Measurements from ENCODE around the gene FLT3. TPM values are rescaled to one million over a fixed set of nuclear protein-coding genes. Genes with fewer than 3 reads are reported as not detected.

FLT3 gene
- total RNA-seq, 2 experiments from 2014 or later: 0.39 to 0.55 TPM

- H3K27ac ChIP-seq (ENCODE audit: low read depth in 1 of 2, low read length in 2 of 2): no peak overlapping the region
- DNase-seq: no peak
- H3K9me3 ChIP-seq (ENCODE audit: control insufficient read depth in 1 of 2, insufficient read depth in 1 of 2, low read length in 2 of 2): no peaks in the 10 kb centered on the region
- Mint-ChIP-seq H3K4me3 (no peak overlapping the region), H3K9me3 (no peaks in the 10 kb centered on the region), H3K4me1 (ENCODE audit: low read depth) (no peaks in the 10 kb centered on the region), H3K27me3 (no peaks in the 10 kb centered on the region), H3K36me3 (ENCODE audit: low read depth) (no peaks in the 10 kb centered on the region), H3K27ac (no peak overlapping the region)
- intact Hi-C loops (cut with DNase I, micrococcal nuclease): loop anchor here (10.0 kb wide), 2 partner anchors 135 to 705 kb away; partner anchors contain the start of gene GTF3A (in 1 of the 2)
- no peaks in the 10 kb centered on the region for H3K4me1 ChIP-seq (ENCODE audit: insufficient read depth, low read length)
- no peak for ATAC-seq (ENCODE audit: poor library complexity)
- no peak for TF ChIP-seq CTCF (IDR thresholded peaks at IDR 0.05)
- no peak overlapping the region for H3K4me3 ChIP-seq (ENCODE audit: low read length)
- no peaks in the 10 kb centered on the region for H3K36me3 ChIP-seq (ENCODE audit: insufficient read depth, low read length)
- ChIA-PET POLR2A (interaction anchor here (0.7 to 1.0 kb wide), 3 partner anchors 8 to 63 kb away, joined by 3 to 6 read pairs (median 3); partner anchors contain the start of gene PAN3), CTCF (no interaction called here)
- no peaks in the 10 kb centered on the region for H3K27me3 ChIP-seq (ENCODE audit: control insufficient read depth in 1 of 2, insufficient read depth in 2 of 2, low read length in 2 of 2)
These were observed 29.7 kb upstream of the FLT3 start for GRCh38 chr13:28129911-28130693.

- no peak overlapping the region for H3K4me3 Mint-ChIP-seq
- H3K27me3 ChIP-seq (ENCODE audit: control insufficient read depth in 1 of 2, insufficient read depth in 2 of 2, low read length in 2 of 2): no peaks in the 10 kb centered on the region
- H3K4me1 Mint-ChIP-seq (ENCODE audit: low read depth): no peaks in the 10 kb centered on the region
- ChIA-PET CTCF (no interaction called here), POLR2A (interaction anchor here (1.0 kb wide), 1 partner anchor 9 kb away, joined by 6 read pairs; the partner anchor contains the start of gene PAN3)
- H3K9me3 Mint-ChIP-seq: no peaks in the 10 kb centered on the region
- H3K4me3 ChIP-seq (ENCODE audit: low read length): no peak overlapping the region
- no peaks in the 10 kb centered on the region for H3K27me3 Mint-ChIP-seq
- H3K4me1 ChIP-seq (ENCODE audit: insufficient read depth, low read length): no peaks in the 10 kb centered on the region
- TF ChIP-seq CTCF (IDR thresholded peaks at IDR 0.05): no peak
- no peak for DNase-seq
- no peak overlapping the region for H3K27ac ChIP-seq (ENCODE audit: low read depth in 1 of 2, low read length in 2 of 2)
- no peak for ATAC-seq (ENCODE audit: poor library complexity)
- H3K36me3 ChIP-seq (ENCODE audit: insufficient read depth, low read length): no peaks in the 10 kb centered on the region
- H3K9me3 ChIP-seq (ENCODE audit: control insufficient read depth in 1 of 2, insufficient read depth in 1 of 2, low read length in 2 of 2): no peaks in the 10 kb centered on the region
- H3K36me3 Mint-ChIP-seq (ENCODE audit: low read depth): no peaks in the 10 kb centered on the region
- no peak overlapping the region for H3K27ac Mint-ChIP-seq
- intact Hi-C loops (cut with DNase I, micrococcal nuclease): no loop called here
These were observed 28.6 kb upstream of the FLT3 start for GRCh38 chr13:28128926-28129325.

- H3K9me3 ChIP-seq (ENCODE audit: control insufficient read depth in 1 of 2, insufficient read depth in 1 of 2, low read length in 2 of 2): no peaks in the 10 kb centered on the region
- no peaks in the 10 kb centered on the region for H3K9me3 Mint-ChIP-seq
- no peaks in the 10 kb centered on the region for H3K4me1 Mint-ChIP-seq (ENCODE audit: low read depth)
- H3K4me3 ChIP-seq (ENCODE audit: low read length): no peak overlapping the region
- ATAC-seq (ENCODE audit: poor library complexity): no peak
- no peak overlapping the region for H3K27ac Mint-ChIP-seq
- no peaks in the 10 kb centered on the region for H3K36me3 Mint-ChIP-seq (ENCODE audit: low read depth)
- no peaks in the 10 kb centered on the region for H3K27me3 Mint-ChIP-seq
- H3K36me3 ChIP-seq (ENCODE audit: insufficient read depth, low read length): no peaks in the 10 kb centered on the region
- ChIA-PET CTCF (interaction anchor here (1.2 kb wide), 1 partner anchor 21 kb away, joined by 3 read pairs; no protein-coding TSS in a partner anchor), POLR2A (no interaction called here)
- TF ChIP-seq CTCF (IDR thresholded peaks at IDR 0.05): no peak
- DNase-seq: no peak
- H3K4me1 ChIP-seq (ENCODE audit: insufficient read depth, low read length): no peaks in the 10 kb centered on the region
- no peak overlapping the region for H3K4me3 Mint-ChIP-seq
- no peaks in the 10 kb centered on the region for H3K27me3 ChIP-seq (ENCODE audit: control insufficient read depth in 1 of 2, insufficient read depth in 2 of 2, low read length in 2 of 2)
- intact Hi-C loops (cut with DNase I, micrococcal nuclease): no loop called here
- no peak overlapping the region for H3K27ac ChIP-seq (ENCODE audit: low read depth in 1 of 2, low read length in 2 of 2)
These were observed 27.7 kb upstream of the FLT3 start for GRCh38 chr13:28128030-28128429.

Data from CD4-positive, alpha-beta T cell (primary cell).